HG02840 (cell line): Measurements from ENCODE around the gene PAOX.

ENCODE experiments used
- ATAC-seq: cut with Tn5 transposase; IDR thresholded peaks from one replicate; pipeline ENCODE4 v1.9.1; 2021; ENCODE audit warnings: mild to moderate bottlenecking, moderate library complexity, moderate number of reproducible peaks; ENCODE audit not compliant: unreplicated experiment, low FRiP score

The PAOX gene

GRCh38 chr10:133349160-133349568 is 29.9 kb upstream of the PAOX start:
- no peak for ATAC-seq

GRCh38 chr10:133349577-133350011 is 29.5 kb upstream of the PAOX start:
- ATAC-seq: no peak

- no peak for ATAC-seq
Observed at GRCh38 chr10:133350283-133350949, 28.6 kb upstream of the PAOX start.

- ATAC-seq: no peak
Observed at GRCh38 chr10:133350950-133351329, 28.1 kb upstream of the PAOX start.

GRCh38 chr10:133351408-133352318 is 27.4 kb upstream of the PAOX start:
- no peak for ATAC-seq

GRCh38 chr10:133353202-133353959 is 25.7 kb upstream of the PAOX start:
- no peak for ATAC-seq

GRCh38 chr10:133353988-133354605 is 25.0 kb upstream of the PAOX start:
- ATAC-seq: no peak

GRCh38 chr10:133354672-133355240 is 24.3 kb upstream of the PAOX start:
- no peak for ATAC-seq

- no peak for ATAC-seq
Observed at GRCh38 chr10:133355266-133355665, 23.8 kb upstream of the PAOX start.

- ATAC-seq: no peak
Observed at GRCh38 chr10:133355991-133356390, 23.1 kb upstream of the PAOX start.

GRCh38 chr10:133356549-133357284 is 22.3 kb upstream of the PAOX start:
- no peak for ATAC-seq

- peak; percentile 46 for ATAC-seq
Observed at GRCh38 chr10:133357285-133358161, 21.5 kb upstream of the PAOX start, which contains the start of gene FUOM. Gene FUOM (minus strand): TSS chr10:133358019. CDS start chr10:133358007, 12 bp downstream.

GRCh38 chr10:133358162-133358924 is 20.7 kb upstream of the PAOX start:
- no peak for ATAC-seq

GRCh38 chr10:133358925-133359310 is 20.1 kb upstream of the PAOX start:
- no peak for ATAC-seq

GRCh38 chr10:133359554-133359971 is 19.5 kb upstream of the PAOX start:
- no peak for ATAC-seq

GRCh38 chr10:133359972-133360610 is 19.0 kb upstream of the PAOX start:
- no peak for ATAC-seq

GRCh38 chr10:133361227-133361626 is 17.8 kb upstream of the PAOX start:
- no peak for ATAC-seq
